Vagina (tissue), 2 donors: ENCODE measurements around the gene TRABD2A.

ENCODE experiments used
- CTCF ChIP-seq, 3 experiments: fragments of 450-650 bp in 2 of 3; fragments of 200-600 bp in 1 of 3; sonication (generic) in 1 of 3; IDR thresholded peaks; one replicate each; pipeline ENCODE4 v1.5.1; 2017 to 2019; ENCODE audit warnings: antibody characterized with exemption in 3 of 3, mild to moderate bottlenecking in 2 of 3, moderate library complexity in 2 of 3
- POLR2A ChIP-seq, 2 donors: fragments of 450-650 bp; IDR thresholded peaks; one replicate each; pipeline ENCODE4 v1.6.1; 2017; ENCODE audit warnings: antibody characterized with exemption in 2 of 2, mild to moderate bottlenecking in 2 of 2, moderate library complexity in 2 of 2

GRCh38 chr2:84844141-84844540 is 36.7 kb downstream of the TRABD2A start:
- TF ChIP-seq POLR2A (IDR thresholded peaks at IDR 0.05) (no peak), CTCF (IDR thresholded peaks at IDR 0.05) (no peak)
